HL-60 (cell line): ENCODE measurements around the gene MYRIP.

ENCODE experiments used
- DNase-seq, 2 experiments: peaks; one replicate each; pipeline ENCODE4 v3.0.0-alpha.2; 2010 to 2020; ENCODE audit warnings: low read depth in 1 of 2, low spot score in 1 of 2
- H3K27ac ChIP-seq: fragments of 250-450 bp; sonication (Bioruptor Pico); replicated peaks from 2 replicates; pipeline ENCODE4 v1.5.1; 2020; ENCODE audit warnings: mild to moderate bottlenecking, moderate library complexity
- H3K27me3 ChIP-seq: fragments of 250-450 bp; sonication (Bioruptor Pico); 2 replicates; pipeline ENCODE4 v1.5.1; 2021; ENCODE audit warnings: mild to moderate bottlenecking, moderate library complexity; ENCODE audit not compliant: insufficient read depth, poor library complexity, severe bottlenecking
- H3K4me3 ChIP-seq: replicated peaks from 2 replicates; pipeline ENCODE4 v1.5.1; 2011; ENCODE audit warnings: mild to moderate bottlenecking, control low read depth, low read length; ENCODE audit not compliant: insufficient read depth
- CTCF ChIP-seq: IDR thresholded peaks from one replicate; pipeline ENCODE4 v1.5.1; 2011; ENCODE audit warnings: low read length, control low read depth, inconsistent platforms; ENCODE audit not compliant: insufficient read depth
- GABPA ChIP-seq: IDR thresholded peaks from 2 replicates; pipeline ENCODE4 v1.6.1; 2012; ENCODE audit warnings: low read depth
- POLR2AphosphoS5 ChIP-seq: IDR thresholded peaks from 2 replicates; pipeline ENCODE4 v1.6.1; 2012; ENCODE audit warnings: low read depth
- REST ChIP-seq: IDR thresholded peaks from 2 replicates; pipeline ENCODE4 v1.6.1; 2012; ENCODE audit warnings: low read depth; ENCODE audit not compliant: insufficient replicate concordance
- SPI1 ChIP-seq: IDR thresholded peaks from 2 replicates; pipeline ENCODE4 v1.6.1; 2012; ENCODE audit warnings: low read depth, mild to moderate bottlenecking, borderline replicate concordance

MYRIP gene

GRCh38 chr3:40055361-40055760 lies 246.0 kb downstream of the MYRIP start:
- H3K27me3 ChIP-seq, result no peaks in the 10 kb centered on the region
- no peak overlapping the region for H3K27ac ChIP-seq
- H3K4me3 ChIP-seq, result no peak overlapping the region
- TF ChIP-seq POLR2AphosphoS5 (no peak), CTCF (no peak), GABPA (no peak), SPI1 (no peak), REST (no peak)
- no peak for DNase-seq

GRCh38 chr3:40055956-40056355 lies 246.5 kb downstream of the MYRIP start:
- TF ChIP-seq SPI1 (no peak), GABPA (no peak), REST (no peak), CTCF (no peak), POLR2AphosphoS5 (no peak)
- Histone ChIP-seq H3K4me3 (no peak overlapping the region), H3K27me3 (no peaks in the 10 kb centered on the region), H3K27ac (no peak overlapping the region)
- no peak for DNase-seq

- no peak overlapping the region for H3K4me3 ChIP-seq
- H3K27ac ChIP-seq, result no peak overlapping the region
- TF ChIP-seq REST (no peak), SPI1 (no peak), GABPA (no peak), CTCF (no peak), POLR2AphosphoS5 (no peak)
- no peaks in the 10 kb centered on the region for H3K27me3 ChIP-seq
- DNase-seq, result no peak
These were observed 247.7 kb downstream of the MYRIP start for GRCh38 chr3:40057077-40057476.
